Loucy (cell line): ENCODE results near the gene ACTC1.

Source experiments
- H2AFZ ChIP-seq: fragments of 200-600 bp; sonication (generic); 2 replicates; pipeline ENCODE4 v1.6.0; 2016; ENCODE audit warnings: antibody characterized with exemption, mild to moderate bottlenecking, low read length, moderate library complexity
- H3F3A ChIP-seq: fragments of 200-600 bp; 2 replicates; pipeline ENCODE4 v1.6.0; 2016; ENCODE audit warnings: antibody characterized with exemption, low read depth, mild to moderate bottlenecking
- H3K27me3 ChIP-seq: fragments of 200-600 bp; sonication (generic); 2 replicates; pipeline ENCODE4 v1.6.1; 2014; ENCODE audit warnings: low read length, mild to moderate bottlenecking; ENCODE audit not compliant: insufficient read depth, poor library complexity, severe bottlenecking
- H3K36me3 ChIP-seq: fragments of 200-600 bp; sonication (generic); 2 replicates; pipeline ENCODE4 v1.6.1; 2016; ENCODE audit warnings: low read length; ENCODE audit not compliant: insufficient read depth
- H3K4me1 ChIP-seq: fragments of 200-600 bp; sonication (generic); 2 replicates; pipeline ENCODE4 v1.5.1; 2014; ENCODE audit warnings: low read length, mild to moderate bottlenecking; ENCODE audit not compliant: insufficient read depth, poor library complexity, severe bottlenecking
- H3K4me2 ChIP-seq: fragments of 200-600 bp; sonication (generic); 2 replicates; pipeline ENCODE4 v1.6.0; 2014; ENCODE audit warnings: antibody characterized with exemption, low read length, low read depth, mild to moderate bottlenecking; ENCODE audit not compliant: poor library complexity, severe bottlenecking
- H3K4me3 ChIP-seq: fragments of 200-600 bp; sonication (generic); 2 replicates; pipeline ENCODE4 v1.5.1; 2014; ENCODE audit warnings: low read length, mild to moderate bottlenecking, mixed read lengths; ENCODE audit not compliant: poor library complexity, severe bottlenecking
- H3K79me2 ChIP-seq: fragments of 200-600 bp; sonication (generic); 2 replicates; pipeline ENCODE4 v1.6.1; 2014; ENCODE audit warnings: low read length; ENCODE audit not compliant: insufficient read depth
- H3K9ac ChIP-seq: fragments of 200-600 bp; sonication (generic); 2 replicates; pipeline ENCODE4 v1.6.0; 2014; ENCODE audit warnings: mild to moderate bottlenecking, low read depth, low read length, moderate library complexity; ENCODE audit not compliant: poor library complexity, severe bottlenecking
- H3K9me2 ChIP-seq: fragments of 200-600 bp; sonication (generic); replicated peaks from 2 replicates; pipeline ENCODE4 v1.6.1; 2016; ENCODE audit warnings: low read depth, low read length, mixed read lengths
- H3K9me3 ChIP-seq: fragments of 200-600 bp; sonication (generic); 2 replicates; pipeline ENCODE4 v1.6.1; 2014; ENCODE audit warnings: mild to moderate bottlenecking, antibody characterized with exemption, low read length, low read depth; ENCODE audit not compliant: insufficient read depth
- H4K20me1 ChIP-seq: fragments of 200-600 bp; sonication (generic); 2 replicates; pipeline ENCODE4 v1.6.0; 2014; ENCODE audit warnings: antibody characterized with exemption, low read length, mild to moderate bottlenecking; ENCODE audit not compliant: insufficient read depth, poor library complexity, severe bottlenecking
- CTCF ChIP-seq: fragments of 200-600 bp; sonication (generic); conservative IDR thresholded peaks from 2 replicates; pipeline ENCODE4 v1.5.1; 2014; ENCODE audit warnings: mild to moderate bottlenecking, antibody characterized with exemption, low read length
- EZH2phosphoT487 ChIP-seq: fragments of 200-600 bp; IDR thresholded peaks from 2 replicates; pipeline ENCODE4 v1.6.1; 2018; ENCODE audit warnings: antibody characterized with exemption, mild to moderate bottlenecking, moderate library complexity, borderline replicate concordance

ACTC1 gene

GRCh38 chr15:34757262-34757661 is 38.1 kb downstream of the ACTC1 start:
- Histone ChIP-seq H3K4me1 (no peaks in the 10 kb centered on the region), H3F3A (no peaks in the 10 kb centered on the region), H3K36me3 (no peaks in the 10 kb centered on the region), H3K27me3 (no peaks in the 10 kb centered on the region), H2AFZ (no peak overlapping the region), H4K20me1 (no peaks in the 10 kb centered on the region), H3K9ac (no peak overlapping the region), H3K4me2 (no peak overlapping the region), H3K9me2 (no peaks in the 10 kb centered on the region), H3K9me3 (no peaks in the 10 kb centered on the region), H3K4me3 (no peak overlapping the region), H3K79me2 (no peaks in the 10 kb centered on the region)
- no peak for TF ChIP-seq CTCF
- no peak for TF ChIP-seq EZH2phosphoT487

DNA sequence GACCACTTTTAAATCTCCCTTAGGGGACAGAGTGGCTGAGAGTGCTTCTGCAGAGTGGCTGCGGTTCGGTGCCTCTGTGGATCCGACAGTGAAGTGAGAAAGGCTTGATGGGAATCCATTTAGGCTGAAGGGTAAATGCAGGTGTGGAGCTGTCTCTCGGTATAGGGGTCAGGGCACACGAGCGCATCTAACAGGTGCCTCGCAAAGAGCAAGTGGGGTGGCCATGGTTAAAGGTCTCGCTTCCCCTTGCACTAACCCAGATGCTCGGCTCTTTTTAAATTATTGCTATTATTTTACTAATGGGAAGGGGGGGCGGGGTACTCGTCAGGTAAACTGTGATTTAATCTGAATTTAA is 40.0 kb downstream of the ACTC1 start:
- Histone ChIP-seq H3K9me3 (no peaks in the 10 kb centered on the region), H2AFZ (no peak overlapping the region), H3K9me2 (no peaks in the 10 kb centered on the region), H4K20me1 (no peaks in the 10 kb centered on the region), H3K4me2 (no peak overlapping the region), H3K36me3 (no peaks in the 10 kb centered on the region), H3K4me3 (no peak overlapping the region), H3K4me1 (no peaks in the 10 kb centered on the region), H3K79me2 (no peaks in the 10 kb centered on the region), H3K9ac (no peak overlapping the region), H3F3A (no peaks in the 10 kb centered on the region), H3K27me3 (no peaks in the 10 kb centered on the region)
- TF ChIP-seq EZH2phosphoT487 (no peak), CTCF (no peak)

DNA sequence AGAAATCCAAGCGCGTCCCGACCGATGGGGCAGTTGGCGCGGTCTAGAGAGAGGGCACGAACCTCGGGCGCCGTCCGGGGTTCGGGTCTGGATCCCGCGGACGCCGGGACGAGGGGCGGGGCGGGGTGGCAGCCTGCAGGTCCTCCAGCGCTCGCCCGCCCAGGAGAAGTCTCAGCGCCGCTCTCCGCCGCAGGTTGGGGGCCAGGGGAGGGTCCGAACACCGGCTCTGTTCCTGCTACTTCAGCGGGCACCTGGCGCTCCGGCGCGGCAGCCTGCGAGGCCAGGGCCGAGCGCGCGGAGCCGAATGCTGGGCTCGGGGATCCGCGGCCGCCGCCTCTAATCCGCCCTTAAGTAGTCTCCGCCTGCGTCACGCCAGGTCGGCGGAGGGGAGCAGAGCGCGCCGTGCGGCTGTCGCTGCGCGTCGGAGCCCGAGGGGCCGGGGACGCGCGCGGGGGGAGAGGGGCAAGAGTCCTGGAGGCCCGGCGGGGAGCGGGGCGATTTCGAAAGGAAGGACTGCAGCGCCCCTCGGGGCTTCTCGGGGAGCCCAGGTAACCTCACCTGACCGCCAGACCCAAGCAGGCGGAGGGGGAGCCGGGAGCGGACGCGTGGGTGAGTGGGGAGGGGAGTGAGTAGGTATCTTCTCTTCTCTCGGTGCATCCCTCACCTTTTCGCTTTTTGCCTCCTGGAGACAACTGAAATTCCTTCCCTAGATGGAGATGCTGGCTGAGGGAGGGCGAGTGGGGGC is 40.5 kb downstream of the ACTC1 start, which contains the start of gene GJD2:
TSS of gene GJD2 (minus strand) at position 325 of the 745 bp plus-strand sequence. CDS start 510 bp downstream, outside the sequence.
- Histone ChIP-seq H3K27me3 (no peaks in the 10 kb centered on the region), H3K79me2 (no peaks in the 10 kb centered on the region), H2AFZ (no peak within 1 kb of the TSS), H3F3A (no peaks in the 10 kb centered on the region), H3K9ac (no peak within 1 kb of the TSS), H3K4me2 (no peak within 1 kb of the TSS), H3K9me3 (no peaks in the 10 kb centered on the region), H3K36me3 (no peaks in the 10 kb centered on the region), H3K4me1 (no peaks in the 10 kb centered on the region), H3K9me2 (no peaks in the 10 kb centered on the region), H3K4me3 (no peak within 1 kb of the TSS), H4K20me1 (no peaks in the 10 kb centered on the region)
- TF ChIP-seq CTCF (no peak), EZH2phosphoT487 (no peak)
